H9 (cell line): Measurements from ENCODE around the gene MCM10. TPM values are rescaled to one million over a fixed set of nuclear protein-coding genes. Genes with fewer than 3 reads are reported as not detected.

Experiments
- DNase-seq: peaks from one replicate; pipeline ENCODE4 v3.0.0-alpha.2; 2017
- H2AFZ ChIP-seq: one replicate; pipeline ENCODE4 v1.6.1; 2013; ENCODE audit warnings: mild to moderate bottlenecking, low read length, control low read depth, moderate library complexity
- H2AK5ac ChIP-seq: 2 replicates; pipeline ENCODE4 v1.6.1; 2013; ENCODE audit warnings: low read length, control low read depth, mixed read lengths; ENCODE audit not compliant: insufficient read length
- H2BK120ac ChIP-seq: one replicate; pipeline ENCODE4 v1.6.1; 2013; ENCODE audit warnings: low read depth, mild to moderate bottlenecking, low read length, control low read depth, inconsistent platforms; ENCODE audit not compliant: poor library complexity, severe bottlenecking
- H2BK12ac ChIP-seq: 2 replicates; pipeline ENCODE4 v1.6.1; 2013; ENCODE audit warnings: low read length, control low read depth, mixed read lengths, low read depth; ENCODE audit not compliant: insufficient read length
- H2BK15ac ChIP-seq: 2 replicates; pipeline ENCODE4 v1.6.1; 2013; ENCODE audit warnings: low read depth, low read length, control low read depth
- H2BK20ac ChIP-seq: one replicate; pipeline ENCODE4 v1.6.1; 2013; ENCODE audit warnings: low read depth, mild to moderate bottlenecking, low read length, control low read depth, inconsistent platforms; ENCODE audit not compliant: poor library complexity, severe bottlenecking
- H2BK5ac ChIP-seq: 2 replicates; pipeline ENCODE4 v1.6.1; 2013; ENCODE audit warnings: low read length, control low read depth, mixed read lengths; ENCODE audit not compliant: insufficient read length
- H3K14ac ChIP-seq: 2 replicates; pipeline ENCODE4 v1.6.1; 2013; ENCODE audit warnings: low read length, control low read depth; ENCODE audit not compliant: insufficient read depth
- H3K18ac ChIP-seq: 2 replicates; pipeline ENCODE4 v1.6.1; 2013; ENCODE audit warnings: low read depth, mild to moderate bottlenecking, mixed read lengths, low read length, control low read depth; ENCODE audit not compliant: insufficient read length
- H3K23ac ChIP-seq: 2 replicates; pipeline ENCODE4 v1.6.1; 2013; ENCODE audit warnings: low read length, control low read depth, mixed read lengths, low read depth; ENCODE audit not compliant: insufficient read length
- H3K23me2 ChIP-seq: 2 replicates; pipeline ENCODE4 v1.6.1; 2013; ENCODE audit warnings: low read depth, mild to moderate bottlenecking, mixed read lengths, low read length, control low read depth; ENCODE audit not compliant: insufficient read length, poor library complexity, severe bottlenecking
- H3K27ac ChIP-seq: 2 replicates; pipeline ENCODE4 v1.5.1; 2013; ENCODE audit warnings: low read length, control low read depth, mixed read lengths, low read depth; ENCODE audit not compliant: insufficient read length
- H3K27me3 ChIP-seq: 2 replicates; pipeline ENCODE4 v1.6.1; 2013; ENCODE audit warnings: low read length, control low read depth, inconsistent platforms; ENCODE audit not compliant: insufficient read depth
- H3K4ac ChIP-seq: 2 replicates; pipeline ENCODE4 v1.6.1; 2013; ENCODE audit warnings: low read depth, mild to moderate bottlenecking, control low read depth, inconsistent platforms, low read length, moderate library complexity
- H3K4me1 ChIP-seq: 2 replicates; pipeline ENCODE4 v1.6.1; 2013; ENCODE audit warnings: low read length, control low read depth, inconsistent platforms; ENCODE audit not compliant: insufficient read depth
- H3K4me2 ChIP-seq: 2 replicates; pipeline ENCODE4 v1.6.1; 2013; ENCODE audit warnings: low read length, control low read depth, mixed read lengths; ENCODE audit not compliant: insufficient read length, insufficient read depth
- H3K56ac ChIP-seq: 2 replicates; pipeline ENCODE4 v1.6.1; 2013; ENCODE audit warnings: low read depth, mild to moderate bottlenecking, mixed read lengths, low read length, control low read depth; ENCODE audit not compliant: insufficient read length
- H3K79me1 ChIP-seq: 2 replicates; pipeline ENCODE4 v1.6.1; 2013; ENCODE audit warnings: low read depth, mild to moderate bottlenecking, moderate library complexity, low read length, control low read depth, inconsistent platforms; ENCODE audit not compliant: insufficient read depth, poor library complexity, severe bottlenecking
- H3K79me2 ChIP-seq: 2 replicates; pipeline ENCODE4 v1.6.1; 2013; ENCODE audit warnings: low read length, control low read depth, inconsistent platforms; ENCODE audit not compliant: insufficient read depth
- H3K9ac ChIP-seq: 2 replicates; pipeline ENCODE4 v1.6.1; 2013; ENCODE audit warnings: low read length, control low read depth, mixed read lengths; ENCODE audit not compliant: insufficient read length; ENCODE audit errors: extremely low read depth
- H3K9me3 ChIP-seq: one replicate; pipeline ENCODE4 v1.6.1; 2013; ENCODE audit warnings: low read depth, low read length, inconsistent platforms; ENCODE audit not compliant: control insufficient read depth
- H3T11ph ChIP-seq: one replicate; pipeline ENCODE4 v1.6.1; 2013; ENCODE audit warnings: mild to moderate bottlenecking, low read length, control low read depth, inconsistent platforms
- H4K20me1 ChIP-seq: one replicate; pipeline ENCODE4 v1.6.1; 2013; ENCODE audit not compliant: control insufficient read depth, insufficient read length, insufficient read depth
- H4K5ac ChIP-seq: 2 replicates; pipeline ENCODE4 v1.6.1; 2013; ENCODE audit warnings: low read depth, mild to moderate bottlenecking, mixed read lengths, low read length, control low read depth; ENCODE audit not compliant: insufficient read length
- H4K8ac ChIP-seq: replicated peaks from 2 replicates; pipeline ENCODE4 v1.6.1; 2013; ENCODE audit warnings: low read length, control low read depth, mixed read lengths, low read depth; ENCODE audit not compliant: insufficient read length
- H4K91ac ChIP-seq: 2 replicates; pipeline ENCODE4 v1.6.1; 2013; ENCODE audit warnings: low read depth, mild to moderate bottlenecking, moderate library complexity, mixed read lengths, low read length, control low read depth; ENCODE audit not compliant: insufficient read length
- H3K27ac Mint-ChIP-seq, 3 experiments: 2 replicates in 2 of 3; 3 replicates in 1 of 3; pipeline ENCODE4 v1.8.0; 2020 to 2021; ENCODE audit warnings: mixed read lengths in 3 of 3, mild to moderate bottlenecking in 1 of 3, moderate library complexity in 1 of 3
- H3K27me3 Mint-ChIP-seq: 2 replicates; pipeline ENCODE4 v1.8.0; 2021; ENCODE audit warnings: low read depth, mild to moderate bottlenecking, moderate library complexity, mixed read lengths
- H3K36me3 Mint-ChIP-seq, 3 experiments: 2 replicates in 2 of 3; 3 replicates in 1 of 3; pipeline ENCODE4 v1.8.0; 2020 to 2021; ENCODE audit warnings: low read depth in 3 of 3, mixed read lengths in 3 of 3; ENCODE audit not compliant: insufficient read depth in 1 of 3
- H3K4me1 Mint-ChIP-seq, 2 experiments: 2 replicates each; pipeline ENCODE4 v1.8.0; 2020; ENCODE audit warnings: mixed read lengths in 2 of 2
- H3K4me3 Mint-ChIP-seq, 2 experiments: 2 replicates in 1 of 2; 3 replicates in 1 of 2; pipeline ENCODE4 v1.8.0; 2020 to 2021; ENCODE audit warnings: mild to moderate bottlenecking in 2 of 2, mixed read lengths in 2 of 2, moderate library complexity in 1 of 2
- H3K9me3 Mint-ChIP-seq, 2 experiments: 2 replicates in 1 of 2; 3 replicates in 1 of 2; pipeline ENCODE4 v1.8.0; 2020; ENCODE audit warnings: mild to moderate bottlenecking in 2 of 2, mixed read lengths in 2 of 2, moderate library complexity in 1 of 2
- WGBS: extraction: QIAGEN DNeasy Blood & Tissue Kit; methylation state at CpG from one replicate; pipeline ENCODE4 v1.1.7; 2013; ENCODE audit warnings: missing lambda C conversion rate, low lambda C conversion rate, mixed read lengths; ENCODE audit not compliant: insufficient read length; ENCODE audit errors: extremely low coverage; 5-methylcytosine and 5-hydroxymethylcytosine counted together
- total RNA-seq: library from RNA; stranded (reverse); gene quantifications from 2 replicates; pipeline ENCODE4 v1.2.1, GENCODE V29; 2021
- TF ChIP-seq, protein P1 (sequence below): fragments of 200-600 bp; sonication (generic); conservative IDR thresholded peaks from 3 replicates; pipeline ENCODE4 v1.8.0; 2021; ENCODE audit warnings: antibody characterized with exemption, mild to moderate bottlenecking

MCM10 gene
- total RNA-seq, 1 experiment from 2014 or later, result 67.4 TPM

DNA sequence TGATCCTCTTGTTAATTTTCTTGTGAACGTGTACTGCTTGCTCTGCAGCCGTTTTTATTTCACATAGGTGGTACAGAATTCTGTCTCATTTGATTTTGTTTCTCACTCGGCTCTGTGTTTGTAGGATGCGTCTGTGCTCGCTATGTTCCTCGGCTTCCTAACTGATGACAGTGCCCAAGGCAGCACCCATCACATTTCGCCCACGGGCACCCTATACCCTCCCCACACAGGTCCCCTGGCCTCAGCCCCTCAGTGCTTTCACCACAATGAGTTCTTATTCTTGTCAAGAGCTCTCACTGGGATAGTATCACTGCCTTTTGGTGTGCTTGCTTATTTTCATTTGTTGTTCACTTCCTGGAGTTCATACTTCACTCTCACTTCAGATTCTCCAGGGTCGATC is 44.7 kb downstream of the MCM10 start:
- H2AFZ ChIP-seq, result no peak overlapping the region
- H2BK20ac ChIP-seq, result no peak overlapping the region
- no peak overlapping the region for H3K9ac ChIP-seq
- H3K27ac Mint-ChIP-seq, result peak overlapping the region in 2 of 3 experiments; percentile 0 to 86; a peak in 2 of 7 replicates
- H2AK5ac ChIP-seq, result no peak overlapping the region
- no peaks in the 10 kb centered on the region for H3K27me3 Mint-ChIP-seq
- H3T11ph ChIP-seq, result no peak overlapping the region
- H3K23me2 ChIP-seq, result no peaks in the 10 kb centered on the region
- no peak overlapping the region for H4K5ac ChIP-seq
- no CpG with 5 or more reads among the region's 9 CpGs for WGBS
- DNase-seq, result no peak
- no peak overlapping the region for H3K4me2 ChIP-seq
- H3K18ac ChIP-seq, result no peak overlapping the region
- peaks cover 65 to 84% (median 83%) of the 10 kb centered on the region in 3 experiments for H3K36me3 Mint-ChIP-seq
- no peak overlapping the region for H2BK5ac ChIP-seq
- no peak overlapping the region for H2BK12ac ChIP-seq
- H3K4me1 ChIP-seq, result no peaks in the 10 kb centered on the region
- TF ChIP-seq, protein P1, sequence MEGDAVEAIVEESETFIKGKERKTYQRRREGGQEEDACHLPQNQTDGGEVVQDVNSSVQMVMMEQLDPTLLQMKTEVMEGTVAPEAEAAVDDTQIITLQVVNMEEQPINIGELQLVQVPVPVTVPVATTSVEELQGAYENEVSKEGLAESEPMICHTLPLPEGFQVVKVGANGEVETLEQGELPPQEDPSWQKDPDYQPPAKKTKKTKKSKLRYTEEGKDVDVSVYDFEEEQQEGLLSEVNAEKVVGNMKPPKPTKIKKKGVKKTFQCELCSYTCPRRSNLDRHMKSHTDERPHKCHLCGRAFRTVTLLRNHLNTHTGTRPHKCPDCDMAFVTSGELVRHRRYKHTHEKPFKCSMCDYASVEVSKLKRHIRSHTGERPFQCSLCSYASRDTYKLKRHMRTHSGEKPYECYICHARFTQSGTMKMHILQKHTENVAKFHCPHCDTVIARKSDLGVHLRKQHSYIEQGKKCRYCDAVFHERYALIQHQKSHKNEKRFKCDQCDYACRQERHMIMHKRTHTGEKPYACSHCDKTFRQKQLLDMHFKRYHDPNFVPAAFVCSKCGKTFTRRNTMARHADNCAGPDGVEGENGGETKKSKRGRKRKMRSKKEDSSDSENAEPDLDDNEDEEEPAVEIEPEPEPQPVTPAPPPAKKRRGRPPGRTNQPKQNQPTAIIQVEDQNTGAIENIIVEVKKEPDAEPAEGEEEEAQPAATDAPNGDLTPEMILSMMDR, result no peak
- peaks cover 4 to 5% of the 10 kb centered on the region in 2 experiments; a peak in 3 of 5 replicates for H3K9me3 Mint-ChIP-seq
- H3K23ac ChIP-seq, result no peak overlapping the region
- H3K4me3 Mint-ChIP-seq, result no peak overlapping the region
- no peaks in the 10 kb centered on the region for H3K9me3 ChIP-seq
- no peak overlapping the region for H3K56ac ChIP-seq
- no peak overlapping the region for H4K91ac ChIP-seq
- H4K20me1 ChIP-seq, result peaks cover 3% of the 10 kb centered on the region
- no peak overlapping the region for H3K27ac ChIP-seq
- peaks cover 6 to 11% of the 10 kb centered on the region in 2 experiments for H3K4me1 Mint-ChIP-seq
- H4K8ac ChIP-seq, result no peak overlapping the region
- H2BK120ac ChIP-seq, result no peak overlapping the region
- no peak overlapping the region for H3K14ac ChIP-seq
- H3K79me1 ChIP-seq, result no peaks in the 10 kb centered on the region
- no peaks in the 10 kb centered on the region for H3K27me3 ChIP-seq
- no peak overlapping the region for H3K4ac ChIP-seq
- no peak overlapping the region for H2BK15ac ChIP-seq
- no peaks in the 10 kb centered on the region for H3K79me2 ChIP-seq
